ENCODE results near the gene GSC2.

Gene GSC2

GRCh38 chr22:19122752-19123492 lies 27.2 kb downstream of the GSC2 start:
- Mint-ChIP-seq H3K9me3 (no peaks in the 10 kb centered on the region), H3K4me1 (peaks cover 48% of the 10 kb centered on the region), H3K27me3 (no peaks in the 10 kb centered on the region), H3K27ac (peak overlapping the region; percentile 63 to 83), H3K4me3 (peak overlapping the region; percentile 85 to 91)
- ATAC-seq (no peak), DNase-seq (no peak)

- Mint-ChIP-seq H3K4me3 (peak within 1 kb of the TSS; percentile 91 to 92), H3K4me1 (peaks cover 54% of the 10 kb centered on the region), H3K27me3 (no peaks in the 10 kb centered on the region), H3K27ac (peak within 1 kb of the TSS; percentile 83 to 97), H3K9me3 (no peaks in the 10 kb centered on the region)
- ATAC-seq, result peak; percentile 96
- DNase-seq, result peak; percentile 93 to 95
These were observed 27.8 kb downstream of the GSC2 start, which contains the start of gene DGCR2 for GRCh38 chr22:19122143-19122751. TSS of gene DGCR2 (minus strand) at chr22:19122412. CDS start at chr22:19122206, 206 bp downstream.

- H3K9me3 Mint-ChIP-seq, result no peaks in the 10 kb centered on the region
- no peaks in the 10 kb centered on the region for H3K27me3 Mint-ChIP-seq
- ATAC-seq, result peak; percentile 39
- H3K4me1 Mint-ChIP-seq, result peaks cover 60% of the 10 kb centered on the region
- H3K4me3 Mint-ChIP-seq, result peak overlapping the region; percentile 85 to 92
- DNase-seq, result peak; percentile 36 to 55
- peak overlapping the region; percentile 78 to 97 for H3K27ac Mint-ChIP-seq
These were observed 28.4 kb downstream of the GSC2 start for GRCh38 chr22:19121631-19122142.

- peak; percentile 37 for ATAC-seq
- Mint-ChIP-seq H3K9me3 (no peaks in the 10 kb centered on the region), H3K27me3 (no peaks in the 10 kb centered on the region), H3K4me3 (peak overlapping the region; percentile 85 to 92), H3K4me1 (peaks cover 67% of the 10 kb centered on the region), H3K27ac (peak overlapping the region; percentile 78 to 97)
- DNase-seq, result no peak
These were observed 29.1 kb downstream of the GSC2 start for GRCh38 chr22:19120829-19121630.

GRCh38 chr22:19119949-19120348 lies 30.1 kb downstream of the GSC2 start:
- no peak for ATAC-seq
- no peaks in the 10 kb centered on the region for H3K9me3 Mint-ChIP-seq
- peak overlapping the region; percentile 85 to 92 for H3K4me3 Mint-ChIP-seq
- no peaks in the 10 kb centered on the region for H3K27me3 Mint-ChIP-seq
- no peak for DNase-seq
- peaks cover 77% of the 10 kb centered on the region for H3K4me1 Mint-ChIP-seq
- H3K27ac Mint-ChIP-seq, result peak overlapping the region in 1 of 2 donors; percentile 80

GRCh38 chr22:19118329-19118880 lies 31.7 kb downstream of the GSC2 start:
- ATAC-seq (no peak), DNase-seq (no peak)
- Mint-ChIP-seq H3K9me3 (no peaks in the 10 kb centered on the region), H3K27me3 (no peaks in the 10 kb centered on the region), H3K4me1 (peaks cover 84% of the 10 kb centered on the region), H3K27ac (no peak overlapping the region), H3K4me3 (no peak overlapping the region)

- DNase-seq (no peak), ATAC-seq (no peak)
- H3K27me3 Mint-ChIP-seq, result no peaks in the 10 kb centered on the region
- H3K9me3 Mint-ChIP-seq, result no peaks in the 10 kb centered on the region
- H3K27ac Mint-ChIP-seq, result no peak overlapping the region
- peaks cover 83% of the 10 kb centered on the region for H3K4me1 Mint-ChIP-seq
- no peak overlapping the region for H3K4me3 Mint-ChIP-seq
These were observed 33.0 kb downstream of the GSC2 start for GRCh38 chr22:19117111-19117512.

- no peak overlapping the region for H3K4me3 Mint-ChIP-seq
- H3K27me3 Mint-ChIP-seq, result no peaks in the 10 kb centered on the region
- ATAC-seq (no peak), DNase-seq (no peak)
- no peaks in the 10 kb centered on the region for H3K9me3 Mint-ChIP-seq
- peaks cover 84% of the 10 kb centered on the region for H3K4me1 Mint-ChIP-seq
- peak overlapping the region; percentile 61 to 77 for H3K27ac Mint-ChIP-seq
These were observed 34.5 kb downstream of the GSC2 start for GRCh38 chr22:19115628-19116027.

- Mint-ChIP-seq H3K4me3 (no peak overlapping the region), H3K4me1 (peaks cover 83% of the 10 kb centered on the region)
- peak; percentile 37 for ATAC-seq
These were observed 35.0 kb downstream of the GSC2 start for GRCh38 chr22:19114984-19115552.

GRCh38 chr22:19113429-19113828 lies 36.7 kb downstream of the GSC2 start:
- Mint-ChIP-seq H3K4me1 (peaks cover 83% of the 10 kb centered on the region), H3K27me3 (no peaks in the 10 kb centered on the region), H3K9me3 (no peaks in the 10 kb centered on the region), H3K4me3 (no peak overlapping the region), H3K27ac (no peak overlapping the region)
- DNase-seq, result no peak
- no peak for ATAC-seq

More at GRCh38 chr22:19114984-19115552, 35.0 kb downstream of the GSC2 start:
- DNase-seq, result no peak
- Mint-ChIP-seq H3K9me3 (no peaks in the 10 kb centered on the region), H3K27ac (peak overlapping the region in 1 of 2 donors; percentile 61), H3K27me3 (no peaks in the 10 kb centered on the region)

- Mint-ChIP-seq H3K4me3 (no peak overlapping the region), H3K27ac (peak overlapping the region in 1 of 2 donors; percentile 20), H3K9me3 (no peaks in the 10 kb centered on the region), H3K4me1 (peaks cover 83% of the 10 kb centered on the region), H3K27me3 (no peaks in the 10 kb centered on the region)
- no peak for ATAC-seq
- DNase-seq, result no peak
These were observed 38.5 kb downstream of the GSC2 start for GRCh38 chr22:19111584-19111983.

GRCh38 chr22:19111140-19111539 lies 39.0 kb downstream of the GSC2 start:
- no peaks in the 10 kb centered on the region for H3K9me3 Mint-ChIP-seq
- H3K4me1 Mint-ChIP-seq, result peaks cover 83% of the 10 kb centered on the region
- ATAC-seq (no peak), DNase-seq (no peak)
- H3K4me3 Mint-ChIP-seq, result no peak overlapping the region
- no peaks in the 10 kb centered on the region for H3K27me3 Mint-ChIP-seq
- H3K27ac Mint-ChIP-seq, result peak overlapping the region; percentile 7 to 20

- H3K27ac Mint-ChIP-seq, result no peak overlapping the region
- no peak overlapping the region for H3K4me3 Mint-ChIP-seq
- no peaks in the 10 kb centered on the region for H3K9me3 Mint-ChIP-seq
- H3K4me1 Mint-ChIP-seq, result peaks cover 83% of the 10 kb centered on the region
- DNase-seq (no peak), ATAC-seq (no peak)
- H3K27me3 Mint-ChIP-seq, result no peaks in the 10 kb centered on the region
These were observed 39.4 kb downstream of the GSC2 start for GRCh38 chr22:19110646-19111045.

GRCh38 chr22:19110064-19110458 lies 40.0 kb downstream of the GSC2 start:
- Mint-ChIP-seq H3K9me3 (no peaks in the 10 kb centered on the region), H3K4me3 (peak overlapping the region; percentile 75 to 78), H3K27me3 (no peaks in the 10 kb centered on the region), H3K4me1 (peaks cover 83% of the 10 kb centered on the region), H3K27ac (peak overlapping the region; percentile 76 to 90)
- DNase-seq (no peak), ATAC-seq (no peak)

Measured in stimulated activated naive CD8-positive, alpha-beta T cell treated with anti-CD3 and anti-CD28 coated beads, Interleukin-15, amount 100 ng/mL, for 72 hours (primary cell).